NB4 (cell line): ENCODE results near the gene PCSK6.

ENCODE experiments used
- POLR2A ChIP-seq: IDR thresholded peaks from 2 replicates; pipeline ENCODE4 v1.6.1; 2011; ENCODE audit warnings: mild to moderate bottlenecking; ENCODE audit not compliant: insufficient read length; ENCODE audit errors: extremely low read depth
- TF ChIP-seq, protein P1 (sequence below): IDR thresholded peaks from one replicate; pipeline ENCODE4 v1.5.1; 2012; ENCODE audit warnings: low read depth, low read length
- TF ChIP-seq, protein P2 (sequence below): IDR thresholded peaks from 2 replicates; pipeline ENCODE4 v1.6.1; 2011; ENCODE audit warnings: low read depth, low read length

- TF ChIP-seq, protein P1, sequence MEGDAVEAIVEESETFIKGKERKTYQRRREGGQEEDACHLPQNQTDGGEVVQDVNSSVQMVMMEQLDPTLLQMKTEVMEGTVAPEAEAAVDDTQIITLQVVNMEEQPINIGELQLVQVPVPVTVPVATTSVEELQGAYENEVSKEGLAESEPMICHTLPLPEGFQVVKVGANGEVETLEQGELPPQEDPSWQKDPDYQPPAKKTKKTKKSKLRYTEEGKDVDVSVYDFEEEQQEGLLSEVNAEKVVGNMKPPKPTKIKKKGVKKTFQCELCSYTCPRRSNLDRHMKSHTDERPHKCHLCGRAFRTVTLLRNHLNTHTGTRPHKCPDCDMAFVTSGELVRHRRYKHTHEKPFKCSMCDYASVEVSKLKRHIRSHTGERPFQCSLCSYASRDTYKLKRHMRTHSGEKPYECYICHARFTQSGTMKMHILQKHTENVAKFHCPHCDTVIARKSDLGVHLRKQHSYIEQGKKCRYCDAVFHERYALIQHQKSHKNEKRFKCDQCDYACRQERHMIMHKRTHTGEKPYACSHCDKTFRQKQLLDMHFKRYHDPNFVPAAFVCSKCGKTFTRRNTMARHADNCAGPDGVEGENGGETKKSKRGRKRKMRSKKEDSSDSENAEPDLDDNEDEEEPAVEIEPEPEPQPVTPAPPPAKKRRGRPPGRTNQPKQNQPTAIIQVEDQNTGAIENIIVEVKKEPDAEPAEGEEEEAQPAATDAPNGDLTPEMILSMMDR: no peak
- TF ChIP-seq POLR2A: no peak
- TF ChIP-seq, protein P2, sequence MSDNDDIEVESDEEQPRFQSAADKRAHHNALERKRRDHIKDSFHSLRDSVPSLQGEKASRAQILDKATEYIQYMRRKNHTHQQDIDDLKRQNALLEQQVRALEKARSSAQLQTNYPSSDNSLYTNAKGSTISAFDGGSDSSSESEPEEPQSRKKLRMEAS: no peak
These were observed 975 bp downstream of the PCSK6 start for GRCh38 chr15:101488300-101489164.
